Epithelial cell of esophagus (primary cell): Measurements from ENCODE around the gene SLC35F3.

Experiments
- DNase-seq: peaks from one replicate; pipeline ENCODE4 v3.0.0; 2010; ENCODE audit warnings: low read depth
- H3K4me3 ChIP-seq: 2 replicates; pipeline ENCODE4 v1.5.1; 2011; ENCODE audit warnings: mild to moderate bottlenecking, low read length, control low read depth
- TF ChIP-seq, protein P1 (sequence below): IDR thresholded peaks from 2 replicates; pipeline ENCODE4 v1.5.1; 2011; ENCODE audit warnings: low read depth, mild to moderate bottlenecking, low read length, control low read depth, inconsistent platforms; ENCODE audit not compliant: insufficient read depth; ENCODE audit errors: missing control alignments

SLC35F3 gene

GRCh38 chr1:234069760-234070159 is 165.3 kb downstream of the SLC35F3 start:
- TF ChIP-seq, protein P1, sequence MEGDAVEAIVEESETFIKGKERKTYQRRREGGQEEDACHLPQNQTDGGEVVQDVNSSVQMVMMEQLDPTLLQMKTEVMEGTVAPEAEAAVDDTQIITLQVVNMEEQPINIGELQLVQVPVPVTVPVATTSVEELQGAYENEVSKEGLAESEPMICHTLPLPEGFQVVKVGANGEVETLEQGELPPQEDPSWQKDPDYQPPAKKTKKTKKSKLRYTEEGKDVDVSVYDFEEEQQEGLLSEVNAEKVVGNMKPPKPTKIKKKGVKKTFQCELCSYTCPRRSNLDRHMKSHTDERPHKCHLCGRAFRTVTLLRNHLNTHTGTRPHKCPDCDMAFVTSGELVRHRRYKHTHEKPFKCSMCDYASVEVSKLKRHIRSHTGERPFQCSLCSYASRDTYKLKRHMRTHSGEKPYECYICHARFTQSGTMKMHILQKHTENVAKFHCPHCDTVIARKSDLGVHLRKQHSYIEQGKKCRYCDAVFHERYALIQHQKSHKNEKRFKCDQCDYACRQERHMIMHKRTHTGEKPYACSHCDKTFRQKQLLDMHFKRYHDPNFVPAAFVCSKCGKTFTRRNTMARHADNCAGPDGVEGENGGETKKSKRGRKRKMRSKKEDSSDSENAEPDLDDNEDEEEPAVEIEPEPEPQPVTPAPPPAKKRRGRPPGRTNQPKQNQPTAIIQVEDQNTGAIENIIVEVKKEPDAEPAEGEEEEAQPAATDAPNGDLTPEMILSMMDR, result peak; percentile 35
- H3K4me3 ChIP-seq, result no peak overlapping the region
- peak; percentile 41 for DNase-seq

DNA sequence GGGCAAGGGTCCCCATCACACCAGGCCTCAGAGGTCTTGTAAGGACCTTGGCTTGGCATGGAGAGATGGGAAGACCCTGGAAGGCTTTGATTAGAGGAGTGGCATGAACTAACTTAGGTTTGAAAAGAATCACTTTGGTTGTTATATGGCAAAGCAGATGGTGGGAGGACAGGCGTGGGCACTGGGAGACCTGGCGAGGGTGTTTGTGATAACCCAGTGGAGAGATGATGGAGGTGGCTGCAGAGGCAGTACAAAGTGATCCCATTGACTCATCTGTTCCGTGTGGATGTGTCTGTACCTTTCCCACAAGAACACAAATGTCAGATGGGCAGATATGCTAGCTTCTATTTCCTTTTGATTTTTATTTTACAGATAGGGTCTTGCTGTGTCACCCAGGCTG is 168.3 kb downstream of the SLC35F3 start:
- H3K4me3 ChIP-seq, result no peak overlapping the region
- DNase-seq, result no peak
- TF ChIP-seq, protein P1, result no peak

DNA sequence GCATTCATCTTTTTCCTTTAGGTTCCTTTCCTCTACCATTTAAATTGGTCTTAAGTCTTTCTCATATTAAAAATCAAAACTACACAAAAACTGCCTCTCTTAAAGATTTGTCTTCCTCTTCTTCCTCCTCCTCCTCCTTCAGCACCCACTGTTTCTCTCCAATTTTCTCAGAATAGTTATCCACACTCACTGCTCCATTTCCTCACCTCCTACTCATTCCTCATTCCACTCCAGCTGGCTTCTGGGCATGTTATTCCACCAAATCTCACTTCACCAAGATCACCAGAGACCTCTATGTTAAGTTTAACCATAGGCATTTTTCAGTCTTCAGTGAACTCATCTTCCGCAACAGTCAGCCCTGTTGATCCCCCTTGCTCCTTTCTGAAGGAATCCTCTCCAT is 173.7 kb downstream of the SLC35F3 start:
- no peak overlapping the region for H3K4me3 ChIP-seq
- no peak for DNase-seq
- TF ChIP-seq, protein P1, result no peak

- TF ChIP-seq, protein P1, result no peak
- no peak overlapping the region for H3K4me3 ChIP-seq
- no peak for DNase-seq
Observed at GRCh38 chr1:234079896-234080295, 175.4 kb downstream of the SLC35F3 start.

- TF ChIP-seq, protein P1, result no peak
- DNase-seq, result no peak
- no peak overlapping the region for H3K4me3 ChIP-seq
Observed at GRCh38 chr1:234083460-234083859, 179.0 kb downstream of the SLC35F3 start.

DNA sequence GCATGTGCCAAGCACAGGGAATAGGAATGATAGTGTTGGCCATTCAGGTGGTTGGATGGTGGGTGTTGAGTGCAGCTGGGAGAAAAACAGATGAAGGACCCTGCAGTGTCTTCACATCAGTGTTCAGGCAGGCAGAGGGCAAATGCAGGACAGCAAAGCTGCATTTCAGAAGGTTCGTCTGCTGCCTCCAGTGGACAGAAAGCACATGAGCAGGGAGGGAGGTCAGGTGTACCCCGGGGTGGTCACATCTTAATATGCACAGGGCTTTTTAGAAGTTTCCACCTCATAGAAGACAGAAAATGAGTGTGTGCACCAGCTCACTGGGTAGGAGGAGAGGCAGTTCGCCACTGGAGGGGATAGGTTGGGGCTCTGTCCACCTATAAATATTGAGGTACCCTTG is 184.9 kb downstream of the SLC35F3 start:
- TF ChIP-seq, protein P1, result no peak
- no peak overlapping the region for H3K4me3 ChIP-seq
- no peak for DNase-seq

DNA sequence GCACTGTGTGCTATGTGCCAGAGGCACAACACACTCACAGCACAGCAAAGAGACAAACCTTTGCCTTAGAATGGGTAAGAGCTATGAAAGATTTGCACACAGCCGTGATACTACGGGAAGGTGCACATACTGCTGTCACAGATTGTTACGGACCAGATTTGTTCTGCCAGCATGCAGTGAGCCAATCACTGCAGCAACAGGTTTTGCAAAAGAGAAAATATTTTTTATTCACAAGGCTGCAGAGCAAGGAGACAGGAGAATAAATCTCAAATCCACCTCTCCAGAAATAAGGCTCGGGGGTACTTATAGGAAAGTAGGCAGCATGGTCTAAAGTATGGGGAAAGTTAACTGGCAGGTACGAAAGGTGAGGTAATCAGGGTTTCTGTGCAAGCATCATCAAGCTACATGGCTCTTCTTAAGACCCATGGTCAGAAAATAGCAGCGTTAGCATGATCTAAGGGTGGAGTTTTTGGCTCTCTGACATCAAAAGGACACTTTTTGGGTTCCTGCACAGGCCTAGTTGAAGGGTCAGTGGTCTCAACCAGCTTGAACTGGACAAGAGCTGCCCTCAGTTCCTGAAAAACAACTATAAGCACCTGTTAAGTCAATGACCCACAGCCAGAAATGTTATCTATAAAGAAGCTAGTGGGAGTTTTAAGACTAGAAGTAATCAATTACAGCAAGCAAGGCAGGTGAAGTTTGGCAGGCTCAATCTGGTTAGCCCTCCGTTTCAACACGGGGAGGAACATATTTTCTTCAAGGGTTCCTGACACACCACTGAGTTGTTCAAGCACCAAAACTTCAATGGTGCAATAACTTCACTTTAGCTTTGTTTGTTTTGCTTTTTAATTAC is 186.0 kb downstream of the SLC35F3 start:
- DNase-seq, result no peak
- TF ChIP-seq, protein P1, result no peak
- no peak overlapping the region for H3K4me3 ChIP-seq
